Ectodermal cell (in vitro differentiated cells): ENCODE measurements around the gene GTF2F2.

ENCODE experiments used
- H3K27ac ChIP-seq: 2 replicates; pipeline ENCODE4 v1.7.0; 2013; ENCODE audit warnings: mild to moderate bottlenecking, low read depth, low read length; ENCODE audit not compliant: insufficient read depth, poor library complexity, severe bottlenecking
- H3K27me3 ChIP-seq: 2 replicates; pipeline ENCODE4 v1.7.0; 2013; ENCODE audit warnings: mild to moderate bottlenecking, low read length; ENCODE audit not compliant: insufficient read depth, control insufficient read depth, poor library complexity, severe bottlenecking
- H3K36me3 ChIP-seq: one replicate; pipeline ENCODE4 v1.7.0; 2013; ENCODE audit warnings: low read length; ENCODE audit not compliant: control insufficient read depth, insufficient read depth
- H3K4me1 ChIP-seq: one replicate; pipeline ENCODE4 v1.7.0; 2013; ENCODE audit warnings: low read length; ENCODE audit not compliant: control insufficient read depth, insufficient read depth
- H3K4me3 ChIP-seq: 2 replicates; pipeline ENCODE4 v1.7.0; 2013; ENCODE audit warnings: low read depth, low read length, control low read depth; ENCODE audit not compliant: insufficient read depth
- H3K9me3 ChIP-seq: 2 replicates; pipeline ENCODE4 v1.7.0; 2013; ENCODE audit warnings: mild to moderate bottlenecking, low read length, moderate library complexity; ENCODE audit not compliant: control insufficient read depth
- WGBS, 2 experiments: methylation state at CpG; one replicate each; pipeline ENCODE4 v1.1.7; 2013; ENCODE audit warnings: missing lambda C conversion rate in 2 of 2; 5-methylcytosine and 5-hydroxymethylcytosine counted together

The GTF2F2 gene

DNA sequence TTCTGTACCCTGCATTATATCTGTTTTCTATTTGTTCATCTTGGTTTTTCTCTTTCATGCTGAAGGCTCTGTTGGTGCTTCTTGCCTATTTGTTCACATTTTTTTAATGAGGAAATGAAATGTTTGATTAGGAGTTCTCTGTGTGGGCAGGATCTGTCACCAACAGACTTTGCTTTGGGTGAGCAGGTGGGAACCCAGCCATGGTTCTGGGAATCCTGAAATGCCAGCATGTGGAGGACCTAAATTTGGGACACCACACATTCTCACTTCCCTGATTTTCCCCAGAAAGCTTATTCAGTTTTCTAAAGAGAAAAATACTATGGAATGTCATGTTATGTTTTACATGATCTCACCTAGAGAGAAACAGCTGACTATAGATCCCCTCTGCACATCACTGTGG, 186.7 kb downstream of the GTF2F2 start:
- Histone ChIP-seq H3K4me3 (no peak overlapping the region), H3K36me3 (no peaks in the 10 kb centered on the region), H3K27ac (no peak overlapping the region), H3K9me3 (no peaks in the 10 kb centered on the region), H3K4me1 (peaks cover 10% of the 10 kb centered on the region), H3K27me3 (no peaks in the 10 kb centered on the region)

DNA sequence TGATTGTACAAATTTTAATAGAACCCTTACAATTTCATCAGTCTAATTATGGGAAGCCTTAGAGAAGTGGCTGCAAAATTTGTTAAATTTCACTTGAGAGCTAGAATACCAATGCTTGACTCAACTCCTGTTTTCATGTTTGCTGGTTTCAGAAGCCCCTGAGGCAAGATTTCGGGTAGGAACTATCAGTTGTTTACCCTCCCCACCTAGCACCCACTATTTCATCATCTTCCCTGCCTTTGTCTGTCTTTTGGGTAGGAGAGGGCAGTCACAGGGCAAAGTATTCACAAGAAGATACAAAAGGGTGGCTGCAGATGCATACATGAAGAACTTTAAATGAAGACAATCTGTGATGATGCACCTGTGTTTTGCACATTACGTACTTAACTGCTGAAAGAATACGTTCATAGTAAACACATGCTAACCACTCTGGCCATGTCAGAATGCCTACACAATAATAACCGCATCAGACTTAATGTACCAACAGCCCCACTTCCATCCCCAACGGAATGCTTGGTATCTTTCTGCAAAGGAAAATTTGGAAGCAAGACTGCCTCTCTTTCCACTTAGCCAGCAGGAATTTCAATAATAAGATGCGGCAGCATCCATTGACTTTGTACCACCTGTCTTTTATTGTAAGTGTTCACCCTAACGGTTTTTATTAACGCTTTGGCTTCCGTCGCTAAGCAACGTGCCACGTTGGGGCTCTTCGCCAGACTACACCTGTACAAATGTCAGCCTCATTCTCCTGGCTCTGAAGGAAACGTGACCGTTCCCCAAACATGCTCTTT, 190.2 kb downstream of the GTF2F2 start:
- H3K27me3 ChIP-seq: no peaks in the 10 kb centered on the region
- 41 to 42% methylated on average over 15 of the region's 15 CpGs for WGBS, 2 experiments
- H3K27ac ChIP-seq: no peak overlapping the region
- H3K4me3 ChIP-seq: peak overlapping the region; percentile 17
- peaks cover 3% of the 10 kb centered on the region for H3K4me1 ChIP-seq
- H3K36me3 ChIP-seq: no peaks in the 10 kb centered on the region
- no peaks in the 10 kb centered on the region for H3K9me3 ChIP-seq

DNA sequence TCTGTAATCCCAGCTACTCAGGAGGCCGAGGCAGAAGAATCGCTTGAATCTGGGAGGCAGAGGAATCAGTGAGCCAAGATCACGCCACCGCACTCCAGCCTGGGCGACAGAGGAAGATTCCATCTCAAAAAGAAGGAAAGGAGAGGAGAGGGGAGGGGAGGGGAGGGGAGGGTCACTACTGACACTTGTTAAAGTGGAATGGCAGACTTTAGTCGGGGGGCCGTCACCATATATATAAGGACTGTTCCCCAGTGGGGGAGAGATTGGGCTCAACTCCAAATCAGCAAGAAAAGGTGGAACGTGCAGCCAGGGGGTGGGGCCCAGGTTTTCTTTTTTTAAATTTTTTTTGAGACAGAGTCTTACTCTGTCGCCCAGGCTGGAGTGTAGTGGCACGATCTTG, 194.5 kb downstream of the GTF2F2 start:
- H3K9me3 ChIP-seq: no peaks in the 10 kb centered on the region
- H3K27ac ChIP-seq: no peak overlapping the region
- no peak overlapping the region for H3K4me3 ChIP-seq
- no peaks in the 10 kb centered on the region for H3K27me3 ChIP-seq
- no peaks in the 10 kb centered on the region for H3K36me3 ChIP-seq
- 90 to 94% methylated on average over 8 to 9 of the region's 10 CpGs for WGBS, 2 experiments
- no peaks in the 10 kb centered on the region for H3K4me1 ChIP-seq

DNA sequence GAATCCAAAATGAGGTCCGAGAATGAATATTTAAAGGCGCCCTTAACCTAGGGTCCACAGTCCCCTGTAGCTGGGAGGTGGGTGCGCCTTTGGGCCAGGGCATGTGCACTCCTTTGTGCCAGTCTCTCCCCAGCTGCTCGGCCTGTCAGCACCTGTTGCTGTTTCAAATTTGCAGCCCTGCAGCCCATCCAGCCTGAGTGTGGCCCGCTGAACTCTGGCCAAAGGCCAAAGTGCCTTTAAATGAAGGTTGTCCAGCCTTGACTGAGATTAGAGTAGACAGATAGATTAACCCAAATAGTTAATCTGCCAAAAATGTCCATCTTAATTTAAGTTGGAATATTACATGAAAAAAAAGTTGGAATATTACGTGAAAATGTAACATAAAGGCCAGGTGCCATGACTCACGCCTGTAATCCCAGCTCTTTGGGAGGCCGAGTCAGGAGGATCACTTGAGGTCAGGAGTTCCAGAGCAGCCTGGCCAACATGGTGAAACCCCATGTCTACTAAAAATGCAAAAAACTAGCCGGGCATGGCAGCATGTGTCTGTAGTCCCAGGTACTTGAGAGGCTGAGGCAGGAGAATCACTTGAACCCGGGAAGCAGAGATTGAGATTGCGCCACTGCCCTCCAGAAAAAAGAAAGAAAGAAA, 195.3 kb downstream of the GTF2F2 start:
- H3K36me3 ChIP-seq: no peaks in the 10 kb centered on the region
- no peaks in the 10 kb centered on the region for H3K27me3 ChIP-seq
- no peak overlapping the region for H3K4me3 ChIP-seq
- H3K4me1 ChIP-seq: no peaks in the 10 kb centered on the region
- WGBS, 2 experiments: 92 to 95% methylated on average over 11 of the region's 11 CpGs
- no peaks in the 10 kb centered on the region for H3K9me3 ChIP-seq
- H3K27ac ChIP-seq: no peak overlapping the region

DNA sequence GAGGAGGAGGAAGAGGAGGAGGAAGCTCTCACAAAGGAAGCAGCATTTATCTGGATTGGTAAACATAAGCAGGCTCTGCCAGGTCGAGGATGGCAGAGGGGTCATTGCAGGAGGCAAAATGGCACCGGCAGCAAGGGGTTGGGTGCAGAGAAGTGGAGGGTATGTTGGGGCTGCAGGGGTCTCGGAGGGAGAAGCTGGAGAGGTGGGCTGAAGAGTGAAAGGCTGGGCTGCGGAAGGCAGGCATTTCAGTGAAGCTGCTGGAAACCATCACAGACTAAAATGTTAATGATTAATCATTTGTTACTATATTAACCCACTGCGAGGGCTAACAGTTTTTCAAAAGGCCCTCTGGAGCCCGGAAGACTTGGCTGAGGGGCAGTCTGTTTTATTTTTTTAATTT, 196.0 kb downstream of the GTF2F2 start:
- no peak overlapping the region for H3K4me3 ChIP-seq
- no peaks in the 10 kb centered on the region for H3K4me1 ChIP-seq
- H3K36me3 ChIP-seq: no peaks in the 10 kb centered on the region
- no peaks in the 10 kb centered on the region for H3K27me3 ChIP-seq
- no peak overlapping the region for H3K27ac ChIP-seq
- 85 to 91% methylated on average over 5 to 6 of the region's 6 CpGs for WGBS, 2 experiments
- H3K9me3 ChIP-seq: no peaks in the 10 kb centered on the region

DNA sequence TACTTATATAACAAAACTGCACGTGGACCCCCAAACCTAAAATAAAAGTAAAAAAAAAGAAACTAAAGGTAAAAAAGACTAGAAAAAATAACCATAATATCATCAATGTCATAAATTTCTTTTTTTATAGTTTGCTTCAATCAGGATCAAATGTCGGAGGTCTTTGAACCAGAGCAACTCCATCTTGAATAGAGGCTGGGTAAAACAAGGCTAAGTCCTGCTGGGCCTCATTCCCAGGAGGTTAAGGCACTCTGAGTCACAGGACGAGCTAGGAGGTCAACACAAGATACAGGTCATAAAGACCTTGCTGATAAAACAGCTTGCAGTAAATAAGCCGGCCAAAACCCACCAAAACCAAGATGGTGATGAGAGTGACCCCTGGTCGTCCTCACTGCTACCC, 196.7 kb downstream of the GTF2F2 start:
- WGBS, 2 experiments: 82 to 89% methylated on average over 4 of the region's 5 CpGs
- H3K27ac ChIP-seq: no peak overlapping the region
- no peaks in the 10 kb centered on the region for H3K9me3 ChIP-seq

DNA sequence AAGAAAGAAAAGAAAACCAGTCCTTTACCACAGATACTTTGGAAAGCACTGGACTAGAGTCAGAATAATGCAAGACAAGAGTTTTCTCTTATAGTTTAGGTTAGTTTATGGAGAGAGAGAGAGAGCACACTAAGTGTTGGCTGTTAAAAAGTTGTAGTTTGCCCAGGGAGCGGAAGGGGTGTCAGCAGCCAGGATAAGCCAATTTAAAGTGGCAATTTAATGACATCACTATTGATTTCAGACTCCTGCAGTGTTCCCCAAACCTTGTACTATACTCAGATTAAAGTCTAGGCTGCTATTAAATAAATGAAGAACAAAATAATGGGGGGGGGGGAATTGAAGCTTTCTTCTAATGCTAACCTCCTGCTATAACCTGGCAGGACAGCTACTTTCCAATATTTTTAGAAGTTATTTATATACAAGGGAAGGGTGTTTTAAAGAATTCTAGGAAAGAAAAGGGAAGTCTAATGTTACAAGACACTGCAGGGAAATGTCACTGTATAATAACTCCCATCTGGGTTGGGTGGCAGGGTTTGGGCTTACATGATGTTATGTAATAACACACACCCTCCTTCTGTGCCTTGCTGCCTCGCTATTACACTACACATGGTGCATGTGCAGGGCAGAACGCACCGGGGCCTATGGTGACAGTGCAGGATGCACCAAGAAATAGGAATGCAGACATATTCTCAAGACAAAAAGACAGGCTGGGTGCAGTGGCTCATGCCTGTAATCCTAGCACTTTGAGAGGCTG, 200.7 kb downstream of the GTF2F2 start:
- Histone ChIP-seq H3K36me3 (no peaks in the 10 kb centered on the region), H3K27me3 (no peaks in the 10 kb centered on the region), H3K4me3 (no peak overlapping the region), H3K9me3 (no peaks in the 10 kb centered on the region), H3K4me1 (no peaks in the 10 kb centered on the region), H3K27ac (no peak overlapping the region)
- WGBS, 2 experiments: 70 to 82% methylated on average over 4 of the region's 4 CpGs

More for the DNA sequence above, 196.7 kb downstream of the GTF2F2 start:
- Histone ChIP-seq H3K4me3 (no peak overlapping the region), H3K4me1 (no peaks in the 10 kb centered on the region), H3K27me3 (no peaks in the 10 kb centered on the region), H3K36me3 (no peaks in the 10 kb centered on the region)

DNA sequence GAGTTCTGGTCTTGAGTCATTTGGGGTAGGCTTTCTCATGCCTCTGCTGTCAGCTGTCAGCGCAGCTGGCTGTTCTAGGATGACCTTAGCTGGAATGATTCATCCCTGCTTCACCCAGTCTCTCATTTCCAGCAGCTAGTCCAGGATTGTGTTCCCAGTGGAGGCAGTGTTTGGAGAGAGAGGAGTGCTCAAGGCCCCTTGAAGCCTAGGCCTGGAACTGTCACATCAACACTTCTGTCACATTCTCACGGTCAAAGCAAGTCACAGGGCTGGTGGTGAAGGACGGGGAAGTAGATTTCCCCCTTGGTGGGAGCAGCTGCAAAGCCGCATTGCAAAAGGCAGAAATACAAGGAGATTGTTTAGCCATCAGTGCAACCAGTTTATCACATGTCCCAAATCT, 205.5 kb downstream of the GTF2F2 start:
- no peaks in the 10 kb centered on the region for H3K9me3 ChIP-seq
- H3K4me3 ChIP-seq: no peak overlapping the region
- no peaks in the 10 kb centered on the region for H3K4me1 ChIP-seq
- WGBS, 2 experiments: 78 to 79% methylated on average over 4 of the region's 4 CpGs
- no peaks in the 10 kb centered on the region for H3K36me3 ChIP-seq
- no peaks in the 10 kb centered on the region for H3K27me3 ChIP-seq
- H3K27ac ChIP-seq: no peak overlapping the region

DNA sequence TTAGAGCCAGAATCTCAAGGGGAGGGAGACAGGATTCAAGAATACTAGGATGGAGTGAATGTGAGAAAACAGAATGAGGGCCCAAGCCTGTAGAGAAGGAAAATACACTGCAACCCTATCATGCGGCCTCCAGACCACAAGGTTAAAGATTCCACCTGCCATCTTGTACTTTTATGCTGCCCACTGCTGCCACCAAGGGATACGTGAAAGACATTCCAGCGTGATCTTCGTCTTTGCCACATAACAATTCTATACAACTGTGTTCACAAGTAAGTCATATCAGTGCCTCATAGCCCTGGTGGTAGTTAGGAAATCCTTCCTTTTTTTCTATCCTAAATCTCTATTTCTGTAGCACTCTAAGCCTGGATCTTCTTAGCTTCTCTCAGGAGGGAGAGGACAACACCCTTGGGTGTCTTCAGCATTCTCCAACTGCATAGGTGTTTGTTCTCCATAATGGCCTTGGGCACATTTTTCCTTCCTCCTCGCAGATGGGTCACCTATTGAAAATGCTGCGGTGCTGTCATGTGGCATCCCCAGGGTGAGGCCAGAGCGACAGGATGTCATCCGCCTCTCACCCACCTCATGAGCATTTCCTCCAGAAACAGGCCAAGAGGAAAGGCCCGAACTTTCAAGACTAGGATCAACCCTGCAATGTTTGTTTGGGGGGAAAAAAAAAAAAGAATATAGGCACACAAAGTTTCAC, 207.1 kb downstream of the GTF2F2 start:
- Histone ChIP-seq H3K4me1 (no peaks in the 10 kb centered on the region), H3K27ac (no peak overlapping the region)
- 91 to 93% methylated on average over 9 of the region's 9 CpGs for WGBS, 2 experiments

DNA sequence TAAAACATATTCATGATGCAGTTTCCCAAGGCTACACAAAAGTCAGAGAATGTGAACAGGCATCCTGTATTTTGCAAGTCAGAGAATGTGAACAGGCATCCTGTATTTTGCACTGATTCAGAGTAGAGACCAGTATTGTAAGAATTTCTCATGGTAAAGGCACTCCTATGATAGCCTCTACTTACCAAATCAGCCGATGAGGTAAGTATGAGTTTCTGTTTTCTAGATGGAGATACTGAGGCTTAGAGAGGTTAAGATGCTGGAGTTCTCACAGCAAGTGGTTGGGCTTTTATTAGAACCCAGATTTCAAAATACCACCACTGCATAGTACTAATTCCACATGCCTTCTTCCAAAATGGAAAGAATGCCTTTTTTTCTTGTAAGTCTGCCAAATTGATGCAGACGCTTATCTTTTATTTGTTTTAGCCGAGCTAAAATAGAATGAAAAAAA, 208.4 kb downstream of the GTF2F2 start:
- Histone ChIP-seq H3K9me3 (no peaks in the 10 kb centered on the region), H3K27ac (no peak overlapping the region), H3K27me3 (no peaks in the 10 kb centered on the region), H3K4me1 (no peaks in the 10 kb centered on the region), H3K36me3 (no peaks in the 10 kb centered on the region), H3K4me3 (no peak overlapping the region)
- 97 to 99% methylated on average over 3 of the region's 3 CpGs for WGBS, 2 experiments

More for the DNA sequence above, 207.1 kb downstream of the GTF2F2 start:
- no peaks in the 10 kb centered on the region for H3K36me3 ChIP-seq
- no peaks in the 10 kb centered on the region for H3K27me3 ChIP-seq
- no peak overlapping the region for H3K4me3 ChIP-seq
- no peaks in the 10 kb centered on the region for H3K9me3 ChIP-seq
